ENCODE data around the gene SLAMF8. TPM values are rescaled to one million over a fixed set of nuclear protein-coding genes. Genes with fewer than 3 reads are reported as not detected.

SLAMF8 gene
- total and polyA plus RNA-seq, 2 of the 8 experiments (the other 6 are each of a cell fraction or from before 2014, with no cell fraction given): not detected

GRCh38 chr1:159830722-159831121 is 4.0 kb downstream of the SLAMF8 start (continued):
- TF ChIP-seq PHF8 (conservative IDR thresholded peaks at IDR 0.05; ENCODE audit: low read depth, low read length) (no peak), CTCF (IDR thresholded peaks at IDR 0.05; ENCODE audit: control extremely low read depth in 1 of 3, insufficient read depth in 1 of 3, low read depth in 1 of 3, low read length in 3 of 3) (no peak), ASH2L (IDR thresholded peaks at IDR 0.05; ENCODE audit: low read length) (no peak), CEBPB (IDR thresholded peaks at IDR 0.05; ENCODE audit: low read depth, low read length) (no peak)
